ENCODE measurements around the gene DGKQ.

DNA sequence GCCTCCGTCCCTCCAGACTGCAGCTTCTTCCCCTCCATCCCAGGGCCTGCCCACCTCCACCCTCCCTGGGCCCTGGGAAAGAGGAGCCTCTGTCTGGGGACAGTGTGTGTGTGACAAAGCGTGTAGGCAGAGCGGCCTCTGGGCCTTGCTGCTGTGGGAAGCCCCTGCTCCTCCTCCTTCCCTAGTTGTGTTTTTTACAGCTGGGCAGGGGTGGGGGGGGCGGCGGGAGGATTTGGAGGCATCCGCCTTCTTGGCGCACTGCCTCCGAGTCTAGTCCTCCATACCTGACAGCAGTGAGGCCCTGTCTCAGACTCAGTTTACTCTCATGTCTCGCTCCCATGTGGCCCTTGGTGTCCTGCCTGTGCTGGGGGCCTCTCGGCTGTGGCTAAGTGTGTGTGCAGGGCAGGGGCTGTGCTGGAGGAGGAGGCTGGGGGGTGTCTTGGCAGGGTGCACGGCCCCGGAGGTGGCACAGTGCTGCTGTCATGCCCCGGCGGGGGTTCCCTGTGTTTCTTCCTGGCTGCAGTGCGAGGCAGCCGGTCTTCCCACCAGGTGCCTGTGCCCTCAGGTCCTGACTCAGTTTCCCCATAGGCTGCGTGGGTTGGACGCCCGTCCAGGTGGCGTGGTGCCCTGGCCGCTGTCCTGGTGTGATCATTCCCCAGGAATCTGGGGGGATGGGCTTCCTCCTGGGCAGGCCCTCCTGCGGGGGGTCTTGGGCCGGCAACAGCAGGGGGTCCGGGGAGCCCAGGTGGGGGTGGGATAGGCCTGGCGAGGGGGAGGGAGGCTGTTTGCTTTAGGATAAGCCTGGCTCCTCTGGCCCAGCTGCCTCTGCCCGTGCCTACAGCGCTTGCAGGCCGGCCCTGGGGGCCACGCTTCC is 45.0 kb upstream of the DGKQ start:
- TF ChIP-seq EZH2 (IDR thresholded peaks at IDR 0.05; ENCODE audit: low read depth) (no peak), CTCF (conservative IDR thresholded peaks at IDR 0.05) (no peak)

All from PC-9 (cell line).